Astrocyte of the cerebellum (primary cell): Measurements from ENCODE around the gene CCDC148.

Experiments
- DNase-seq: peaks from one replicate; pipeline ENCODE4 v3.0.0-alpha.2; 2011; ENCODE audit warnings: low read depth
- H3K4me3 ChIP-seq: 2 replicates; pipeline ENCODE4 v1.5.1; 2011; ENCODE audit warnings: mild to moderate bottlenecking, low read depth, low read length, moderate library complexity
- in situ Hi-C: cut with HindIII; loops from 2 replicates; pipeline ENCODE4 v1.10.0; 2017; ENCODE audit warnings: low sequenced_read_pairs
- TF ChIP-seq, protein P1 (sequence below): IDR thresholded peaks from 2 replicates; pipeline ENCODE4 v1.5.1; 2012; ENCODE audit warnings: low read length, low read depth, moderate library complexity, mild to moderate bottlenecking; ENCODE audit errors: missing control alignments

Gene CCDC148

DNA sequence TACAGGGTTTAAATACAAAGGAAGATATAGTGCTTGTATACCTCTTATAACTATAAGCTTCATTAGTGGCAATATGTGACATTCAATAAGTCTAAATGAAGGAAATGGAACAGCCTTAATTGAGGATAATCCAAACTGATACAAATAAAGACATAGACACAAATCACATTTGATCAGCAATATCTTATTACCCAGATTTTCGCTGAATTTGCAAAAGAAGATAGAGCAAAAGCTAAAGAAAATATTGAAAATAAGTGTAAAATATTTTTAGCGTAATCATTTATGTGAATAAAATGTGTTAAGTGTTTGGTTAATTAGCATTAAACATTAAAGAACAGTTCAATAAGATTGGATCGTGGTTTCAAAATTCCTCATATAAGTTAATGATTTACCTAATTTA lies 51.2 kb downstream of the CCDC148 start:
- in situ Hi-C loops, result no loop called here
- no peak overlapping the region for H3K4me3 ChIP-seq
- no peak for DNase-seq
- TF ChIP-seq, protein P1, sequence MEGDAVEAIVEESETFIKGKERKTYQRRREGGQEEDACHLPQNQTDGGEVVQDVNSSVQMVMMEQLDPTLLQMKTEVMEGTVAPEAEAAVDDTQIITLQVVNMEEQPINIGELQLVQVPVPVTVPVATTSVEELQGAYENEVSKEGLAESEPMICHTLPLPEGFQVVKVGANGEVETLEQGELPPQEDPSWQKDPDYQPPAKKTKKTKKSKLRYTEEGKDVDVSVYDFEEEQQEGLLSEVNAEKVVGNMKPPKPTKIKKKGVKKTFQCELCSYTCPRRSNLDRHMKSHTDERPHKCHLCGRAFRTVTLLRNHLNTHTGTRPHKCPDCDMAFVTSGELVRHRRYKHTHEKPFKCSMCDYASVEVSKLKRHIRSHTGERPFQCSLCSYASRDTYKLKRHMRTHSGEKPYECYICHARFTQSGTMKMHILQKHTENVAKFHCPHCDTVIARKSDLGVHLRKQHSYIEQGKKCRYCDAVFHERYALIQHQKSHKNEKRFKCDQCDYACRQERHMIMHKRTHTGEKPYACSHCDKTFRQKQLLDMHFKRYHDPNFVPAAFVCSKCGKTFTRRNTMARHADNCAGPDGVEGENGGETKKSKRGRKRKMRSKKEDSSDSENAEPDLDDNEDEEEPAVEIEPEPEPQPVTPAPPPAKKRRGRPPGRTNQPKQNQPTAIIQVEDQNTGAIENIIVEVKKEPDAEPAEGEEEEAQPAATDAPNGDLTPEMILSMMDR, result no peak

DNA sequence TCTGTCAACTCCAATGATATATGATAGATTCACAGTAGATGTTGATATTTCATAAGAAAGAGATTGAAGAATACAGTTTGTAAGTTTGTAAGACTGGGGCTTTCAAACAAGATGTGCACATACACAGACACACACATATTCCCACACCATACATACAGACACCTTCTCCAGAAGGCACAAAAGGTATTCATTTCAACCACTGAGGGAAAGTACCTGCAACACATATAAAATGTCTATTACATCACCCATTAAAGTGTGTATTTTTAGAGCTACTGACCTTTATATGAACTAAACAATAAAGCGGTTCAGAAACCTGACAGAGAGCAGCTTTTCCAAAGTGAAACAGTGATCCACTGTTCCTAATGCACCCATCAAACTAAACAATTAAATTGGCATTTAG lies 53.3 kb downstream of the CCDC148 start:
- H3K4me3 ChIP-seq, result no peak overlapping the region
- in situ Hi-C loops, result no loop called here
- no peak for DNase-seq
- TF ChIP-seq, protein P1, result no peak

DNA sequence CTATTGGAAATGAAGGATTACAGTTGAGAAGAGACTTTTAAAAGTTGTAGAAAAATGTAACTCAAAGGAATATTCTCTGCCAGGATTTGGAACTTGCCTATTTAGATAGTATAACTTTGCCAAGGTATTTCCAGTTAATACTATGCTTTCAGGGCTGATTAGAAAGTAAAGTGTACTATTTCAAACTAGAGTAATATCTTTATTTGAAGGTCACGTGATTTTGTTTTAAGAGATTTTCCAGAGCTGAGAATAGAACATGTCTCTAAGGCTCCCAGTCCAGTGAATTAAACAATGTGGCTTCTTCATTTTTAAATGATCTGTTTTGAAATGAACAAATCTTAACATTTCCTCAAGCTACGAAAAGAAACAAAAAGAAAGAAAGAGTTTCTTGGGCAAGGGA lies 53.9 kb downstream of the CCDC148 start:
- no peak overlapping the region for H3K4me3 ChIP-seq
- in situ Hi-C loops, result no loop called here
- no peak for DNase-seq
- TF ChIP-seq, protein P1, result no peak

DNA sequence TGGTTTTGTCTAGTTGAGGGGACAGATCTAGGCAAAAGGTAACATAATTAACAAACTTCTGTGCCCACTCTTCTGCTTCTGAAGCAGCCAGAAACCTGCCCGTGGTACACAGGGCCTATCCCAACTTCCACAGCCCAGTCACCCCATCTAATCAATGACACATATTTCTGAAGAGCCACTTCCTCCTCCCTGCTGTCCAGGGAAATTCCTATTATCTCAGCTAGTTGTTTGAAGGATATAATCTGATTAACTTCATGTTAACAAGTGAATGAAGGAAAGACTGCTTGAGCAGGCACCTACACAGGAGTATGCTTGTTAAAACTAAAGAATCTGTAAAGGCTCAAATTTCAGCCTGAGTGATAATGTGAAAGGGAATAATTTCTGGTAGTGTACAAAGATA lies 61.4 kb downstream of the CCDC148 start:
- in situ Hi-C loops, result no loop called here

DNA sequence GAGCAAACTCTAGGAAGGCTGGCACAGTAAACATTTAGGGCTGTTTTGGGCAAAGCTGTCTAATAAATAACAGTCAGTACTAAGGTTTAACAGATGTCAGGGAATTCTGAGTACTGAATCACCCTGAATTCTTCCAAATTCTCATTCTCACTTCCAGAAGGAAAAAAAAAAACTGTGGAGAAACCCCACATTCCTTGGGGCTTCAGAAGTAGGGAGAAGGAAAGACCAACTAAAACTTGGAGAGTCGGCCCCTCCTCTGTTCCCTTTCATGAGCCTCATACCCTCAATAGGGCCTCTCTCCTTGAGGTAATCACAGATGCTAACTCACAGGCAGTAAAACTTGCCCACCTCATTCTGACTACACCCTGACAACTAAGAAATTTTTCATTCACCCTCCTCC lies 62.1 kb downstream of the CCDC148 start:
- H3K4me3 ChIP-seq, result no peak overlapping the region
- DNase-seq, result no peak
- in situ Hi-C loops, result no loop called here
- TF ChIP-seq, protein P1, result no peak

More for the DNA sequence above, 61.4 kb downstream of the CCDC148 start:
- no peak for DNase-seq
- H3K4me3 ChIP-seq, result no peak overlapping the region
- TF ChIP-seq, protein P1, result no peak

DNA sequence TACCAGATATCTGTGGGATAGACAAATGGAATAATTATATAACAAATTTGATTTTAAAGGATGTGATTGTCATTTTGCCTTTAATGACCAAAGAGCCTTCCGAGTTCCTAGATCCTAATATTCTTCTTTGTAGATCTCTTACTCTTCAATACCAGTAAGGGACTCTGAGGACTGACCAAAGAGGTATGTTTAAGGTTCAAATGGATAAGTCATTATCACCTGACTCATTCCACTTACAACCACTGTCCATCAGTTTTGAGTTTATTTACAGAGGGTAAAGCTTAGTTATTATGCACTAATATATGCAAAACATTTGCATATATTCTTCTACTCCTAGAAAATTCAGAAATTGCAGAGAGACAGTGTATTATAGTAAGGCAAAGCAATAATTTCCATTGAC lies 62.7 kb downstream of the CCDC148 start:
- TF ChIP-seq, protein P1, result no peak
- in situ Hi-C loops, result no loop called here
- H3K4me3 ChIP-seq, result no peak overlapping the region
- no peak for DNase-seq

DNA sequence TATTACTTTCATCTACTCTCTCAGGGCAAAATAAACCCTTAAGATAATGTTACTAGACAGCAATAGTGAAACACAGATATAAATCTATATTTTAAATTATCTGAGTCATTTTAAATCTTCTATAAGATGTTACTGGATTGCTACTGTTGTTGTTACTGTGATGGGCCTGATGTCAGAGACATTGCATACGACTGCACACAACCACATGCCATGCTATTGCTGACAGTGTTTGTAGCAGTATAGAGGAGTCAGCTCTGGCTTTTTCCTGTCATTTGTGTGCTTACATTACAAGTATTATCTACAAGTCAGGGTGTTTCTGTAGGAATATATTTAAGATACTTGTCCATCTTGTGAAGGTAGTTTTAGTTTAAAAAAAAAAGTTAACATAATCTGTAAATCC lies 63.9 kb downstream of the CCDC148 start:
- H3K4me3 ChIP-seq, result no peak overlapping the region
- TF ChIP-seq, protein P1, result no peak
- DNase-seq, result no peak
- in situ Hi-C loops, result no loop called here
